Sigmoid colon (tissue), 7 donors: Measurements from ENCODE around the gene TMEM107. TPM values are rescaled to one million over a fixed set of nuclear protein-coding genes. Genes with fewer than 3 reads are reported as not detected.

Experiments used
- DNase-seq: peaks from one replicate; pipeline ENCODE4 v3.0.0-alpha.2; 2019
- H3K27ac ChIP-seq, 4 donors: fragments of 200-600 bp; sonication (generic); one replicate each; pipeline ENCODE4 v1.5.1; 2016 to 2019; ENCODE audit warnings: mild to moderate bottlenecking in 1 of 4
- H3K27me3 ChIP-seq, 3 donors: fragments of 200-600 bp; sonication (generic); one replicate each; pipeline ENCODE4 v1.5.1; 2019; ENCODE audit warnings: mild to moderate bottlenecking in 1 of 3
- H3K36me3 ChIP-seq, 4 donors: fragments of 200-600 bp; sonication (generic); one replicate each; pipeline ENCODE4 v1.5.1; 2016 to 2019
- H3K4me1 ChIP-seq, 4 donors: fragments of 200-600 bp; sonication (generic); one replicate each; pipeline ENCODE4 v1.5.1; 2017 to 2019
- H3K4me3 ChIP-seq, 4 donors: fragments of 200-600 bp; sonication (generic); one replicate each; pipeline ENCODE4 v1.5.1; 2017 to 2019; ENCODE audit warnings: mild to moderate bottlenecking in 2 of 4, moderate library complexity in 1 of 4
- H3K9me3 ChIP-seq, 4 donors: fragments of 200-600 bp in 3 of 4; sonication (generic) in 3 of 4; one replicate each; pipeline versions ENCODE4 v1.5.1 to v1.6.1; 2013 to 2019
- EP300 ChIP-seq, 4 donors: sonication (generic); formaldehyde crosslinking; IDR thresholded peaks; one replicate each; pipeline ENCODE4 v1.6.1; 2017; ENCODE audit warnings: antibody characterized with exemption in 4 of 4
- POLR2A ChIP-seq, 2 donors: fragments of 450-650 bp; IDR thresholded peaks; one replicate each; pipeline ENCODE4 v1.6.1; 2016; ENCODE audit warnings: antibody characterized with exemption in 2 of 2, mild to moderate bottlenecking in 2 of 2, moderate library complexity in 2 of 2
- POLR2AphosphoS5 ChIP-seq, 4 donors: sonication (generic); formaldehyde crosslinking; IDR thresholded peaks; one replicate each; pipeline ENCODE4 v1.6.1; 2017; ENCODE audit warnings: antibody characterized with exemption in 4 of 4
- WGBS, 2 donors: extraction: QIAGEN DNeasy Blood & Tissue Kit; methylation state at CpG; one replicate each; pipeline ENCODE4 v1.1.7; 2013; 5-methylcytosine and 5-hydroxymethylcytosine counted together
- intact Hi-C: fragments of 100-400 bp; cut with DNase I; formaldehyde crosslinking; loops from one replicate; pipeline ENCODE4 v1.15.1; 2023
- polyA plus RNA-seq, 3 donors: library from polyadenylated mRNA; stranded (reverse); fragments of 200-250 nt; gene quantifications; one replicate each; pipeline ENCODE4 v1.2.3, GENCODE V29; 2013
- total RNA-seq, 4 donors: library from RNA; depleted of rRNA; stranded (reverse); fragments of >200 nt; gene quantifications; one replicate each; pipeline ENCODE4 v1.1.0, GENCODE V29; 2016
- TF ChIP-seq, protein P1 (sequence below), 4 experiments: fragments of 450-650 bp in 3 of 4; fragments of 200-600 bp in 1 of 4; IDR thresholded peaks; one replicate each; pipeline ENCODE4 v1.5.1; 2016 to 2019; ENCODE audit warnings: antibody characterized with exemption in 4 of 4, mild to moderate bottlenecking in 3 of 4, moderate library complexity in 2 of 4
- donor health status: healthy with polysubstance abuse.
- donor health status: Bipolar disorder and iron deficiency.
- donor health status: healthy.

TMEM107 gene
- total and polyA plus RNA-seq, 7 donors = 4.6 to 61.7 (median 14.4) TPM

- Histone ChIP-seq H3K9me3 (no peaks in the 10 kb centered on the region), H3K27ac (peak overlapping the region; percentile 58 to 100 (median 92)), H3K4me3 (no peak overlapping the region), H3K27me3 (no peaks in the 10 kb centered on the region), H3K4me1 (peaks cover 0 to 62% (median 39%) of the 10 kb centered on the region in 4 donors), H3K36me3 (peaks cover 85 to 90% (median 86%) of the 10 kb centered on the region in 4 donors)
- TF ChIP-seq, protein P1, sequence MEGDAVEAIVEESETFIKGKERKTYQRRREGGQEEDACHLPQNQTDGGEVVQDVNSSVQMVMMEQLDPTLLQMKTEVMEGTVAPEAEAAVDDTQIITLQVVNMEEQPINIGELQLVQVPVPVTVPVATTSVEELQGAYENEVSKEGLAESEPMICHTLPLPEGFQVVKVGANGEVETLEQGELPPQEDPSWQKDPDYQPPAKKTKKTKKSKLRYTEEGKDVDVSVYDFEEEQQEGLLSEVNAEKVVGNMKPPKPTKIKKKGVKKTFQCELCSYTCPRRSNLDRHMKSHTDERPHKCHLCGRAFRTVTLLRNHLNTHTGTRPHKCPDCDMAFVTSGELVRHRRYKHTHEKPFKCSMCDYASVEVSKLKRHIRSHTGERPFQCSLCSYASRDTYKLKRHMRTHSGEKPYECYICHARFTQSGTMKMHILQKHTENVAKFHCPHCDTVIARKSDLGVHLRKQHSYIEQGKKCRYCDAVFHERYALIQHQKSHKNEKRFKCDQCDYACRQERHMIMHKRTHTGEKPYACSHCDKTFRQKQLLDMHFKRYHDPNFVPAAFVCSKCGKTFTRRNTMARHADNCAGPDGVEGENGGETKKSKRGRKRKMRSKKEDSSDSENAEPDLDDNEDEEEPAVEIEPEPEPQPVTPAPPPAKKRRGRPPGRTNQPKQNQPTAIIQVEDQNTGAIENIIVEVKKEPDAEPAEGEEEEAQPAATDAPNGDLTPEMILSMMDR (IDR thresholded peaks at IDR 0.05) = no peak
- TF ChIP-seq POLR2AphosphoS5 (IDR thresholded peaks at IDR 0.05) = peak in 3 of 4 donors; percentile 25 to 56 (median 30)
- no peak for TF ChIP-seq EP300 (IDR thresholded peaks at IDR 0.05)
- intact Hi-C loops = no loop called here
- DNase-seq = peak; percentile 66
- 84 to 86% methylated on average over 15 of the region's 15 CpGs for WGBS, 2 donors
These were observed 33.1 kb downstream of the TMEM107 start for GRCh38 chr17:8142887-8143580.

DNA sequence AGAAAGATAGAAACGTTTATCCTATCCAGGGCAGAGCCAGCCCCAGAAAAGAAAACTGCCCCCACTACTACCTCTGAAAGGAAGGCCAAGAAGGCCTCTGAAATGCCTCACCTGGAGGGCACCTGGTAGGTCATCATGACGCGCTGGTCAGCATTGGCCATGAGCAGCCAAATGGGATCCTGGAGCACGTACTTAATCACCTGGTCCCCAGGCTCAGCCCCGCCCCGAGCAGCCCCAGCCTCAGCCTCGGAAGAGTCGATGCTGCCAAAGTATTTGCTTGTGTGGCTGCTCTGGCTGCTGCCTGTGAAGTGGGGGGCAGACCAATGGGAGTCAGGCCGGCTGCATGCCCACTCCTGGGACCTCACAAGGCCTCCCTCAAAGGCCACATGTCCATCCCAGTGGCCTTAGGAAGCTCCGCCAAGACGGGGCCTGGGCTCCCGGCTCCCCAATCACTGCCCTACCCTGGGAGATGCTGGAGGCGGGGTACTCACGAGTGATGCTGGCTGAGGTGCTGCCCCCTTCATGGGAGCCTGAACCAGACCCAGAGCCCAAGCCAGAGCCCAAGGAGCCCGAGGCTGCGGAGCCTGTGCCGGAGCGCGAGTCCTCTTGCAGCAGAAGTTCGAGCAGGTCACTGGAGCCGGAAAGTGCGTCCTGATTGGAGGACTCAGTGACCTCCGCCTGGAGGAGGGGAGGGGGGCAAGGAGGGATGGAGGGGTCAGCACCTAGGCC, 33.9 kb downstream of the TMEM107 start:
- TF ChIP-seq, protein P1 (IDR thresholded peaks at IDR 0.05) = no peak
- TF ChIP-seq POLR2A (IDR thresholded peaks at IDR 0.05) (no peak), POLR2AphosphoS5 (IDR thresholded peaks at IDR 0.05) (peak in 3 of 4 donors; percentile 22 to 63 (median 28)), EP300 (IDR thresholded peaks at IDR 0.05) (no peak)
- Histone ChIP-seq H3K27ac (peak overlapping the region; percentile 58 to 100 (median 92)), H3K4me3 (no peak overlapping the region), H3K36me3 (peaks cover 78 to 83% (median 79%) of the 10 kb centered on the region in 4 donors), H3K9me3 (no peaks in the 10 kb centered on the region), H3K4me1 (peaks cover 0 to 61% (median 34%) of the 10 kb centered on the region in 4 donors), H3K27me3 (no peaks in the 10 kb centered on the region)
- 92 to 94% methylated on average over 23 of the region's 23 CpGs for WGBS, 2 donors
- DNase-seq = peak; percentile 75
- intact Hi-C loops = no loop called here

DNA sequence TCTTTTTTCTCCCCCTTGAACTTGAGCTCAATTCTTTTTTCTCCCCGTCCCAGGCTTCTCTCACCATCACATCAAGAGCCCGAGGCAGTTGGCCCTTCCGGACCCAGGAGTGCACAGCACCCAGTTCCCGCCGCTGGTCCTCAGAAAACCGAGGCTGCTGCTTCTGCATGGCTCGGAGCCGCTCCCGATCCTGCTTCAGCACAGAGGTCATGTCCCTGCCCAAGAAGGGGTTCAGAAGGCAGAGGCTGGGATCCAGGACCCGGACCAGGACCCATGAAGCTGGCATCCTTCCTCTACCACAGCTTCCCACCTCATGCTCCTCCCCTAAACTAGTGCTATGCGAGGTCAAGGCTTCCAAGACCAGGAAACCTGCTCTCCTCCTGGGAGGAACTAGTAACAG, 34.4 kb downstream of the TMEM107 start:
- peaks cover 0 to 55% (median 31%) of the 10 kb centered on the region in 4 donors for H3K4me1 ChIP-seq
- intact Hi-C loops = loop anchor here (1.0 kb wide), 1 partner anchor 9 kb away; no protein-coding TSS in a partner anchor
- peak overlapping the region; percentile 58 to 100 (median 92) for H3K27ac ChIP-seq
- H3K4me3 ChIP-seq = no peak overlapping the region
- H3K27me3 ChIP-seq = no peaks in the 10 kb centered on the region
- 92 to 95% methylated on average over 11 of the region's 11 CpGs for WGBS, 2 donors
- H3K36me3 ChIP-seq = peaks cover 72 to 77% (median 73%) of the 10 kb centered on the region in 4 donors
- peak; percentile 71 for DNase-seq
- H3K9me3 ChIP-seq = no peaks in the 10 kb centered on the region
- TF ChIP-seq POLR2AphosphoS5 (IDR thresholded peaks at IDR 0.05) (no peak), POLR2A (IDR thresholded peaks at IDR 0.05) (no peak), EP300 (IDR thresholded peaks at IDR 0.05) (no peak)
- TF ChIP-seq, protein P1 (IDR thresholded peaks at IDR 0.05) = no peak

- H3K27ac ChIP-seq = peak overlapping the region; percentile 85 to 100 (median 94)
- 96 to 98% methylated on average over 7 of the region's 7 CpGs for WGBS, 2 donors
- no peak overlapping the region for H3K4me3 ChIP-seq
- H3K4me1 ChIP-seq = peaks cover 0 to 50% (median 30%) of the 10 kb centered on the region in 4 donors
- no peaks in the 10 kb centered on the region for H3K27me3 ChIP-seq
- H3K9me3 ChIP-seq = no peaks in the 10 kb centered on the region
- TF ChIP-seq POLR2AphosphoS5 (IDR thresholded peaks at IDR 0.05) (peak; percentile 29 to 49 (median 36)), EP300 (IDR thresholded peaks at IDR 0.05) (no peak)
- DNase-seq = peak; percentile 75
- H3K36me3 ChIP-seq = peaks cover 65 to 70% (median 66%) of the 10 kb centered on the region in 4 donors
- intact Hi-C loops = loop anchor here (1.0 kb wide), 1 partner anchor 9 kb away; no protein-coding TSS in a partner anchor
These were observed 35.1 kb downstream of the TMEM107 start for GRCh38 chr17:8141045-8141444.
